Neuronal stem cell (in vitro differentiated cells): ENCODE results near the gene CSMD2.

Experiments
- DNase-seq: peaks from one replicate; pipeline ENCODE4 v3.0.0-alpha.2; 2013; ENCODE audit warnings: low spot score
- H2AFZ ChIP-seq: one replicate; pipeline ENCODE4 v1.6.1; 2013; ENCODE audit warnings: mild to moderate bottlenecking, low read length, inconsistent platforms
- H2AK5ac ChIP-seq: 2 replicates; pipeline ENCODE4 v1.6.1; 2013; ENCODE audit warnings: low read depth, mild to moderate bottlenecking, inconsistent platforms, low read length, moderate library complexity, mixed read lengths
- H2BK120ac ChIP-seq: 2 replicates; pipeline ENCODE4 v1.6.1; 2013; ENCODE audit warnings: low read depth, mild to moderate bottlenecking, inconsistent platforms, low read length, moderate library complexity, mixed read lengths
- H2BK12ac ChIP-seq: one replicate; pipeline ENCODE4 v1.6.1; 2013; ENCODE audit warnings: low read length, inconsistent platforms
- H2BK15ac ChIP-seq: 2 replicates; pipeline ENCODE4 v1.6.1; 2013; ENCODE audit warnings: mild to moderate bottlenecking, low read length, inconsistent platforms, mixed read lengths
- H2BK5ac ChIP-seq: one replicate; pipeline ENCODE4 v1.6.1; 2013; ENCODE audit warnings: inconsistent platforms, mild to moderate bottlenecking, low read length, moderate library complexity
- H3K14ac ChIP-seq: one replicate; pipeline ENCODE4 v1.6.1; 2013; ENCODE audit warnings: low read length, inconsistent platforms
- H3K18ac ChIP-seq: 2 replicates; pipeline ENCODE4 v1.6.1; 2013; ENCODE audit warnings: low read length, inconsistent platforms
- H3K23ac ChIP-seq: 2 replicates; pipeline ENCODE4 v1.6.1; 2013; ENCODE audit warnings: low read depth, mild to moderate bottlenecking, mixed read lengths, low read length, inconsistent platforms; ENCODE audit not compliant: poor library complexity
- H3K27ac ChIP-seq: replicated peaks from 3 replicates; pipeline ENCODE4 v1.5.1; 2013; ENCODE audit warnings: low read length, inconsistent platforms
- H3K27me3 ChIP-seq, 3 experiments: 2 replicates each; pipeline ENCODE4 v1.6.1; 2013; ENCODE audit warnings: low read length in 3 of 3, mild to moderate bottlenecking in 2 of 3, inconsistent platforms in 1 of 3, low read depth in 1 of 3, mixed read lengths in 1 of 3, moderate library complexity in 1 of 3; ENCODE audit not compliant: control insufficient read depth in 3 of 3, insufficient read depth in 3 of 3
- H3K36me3 ChIP-seq, 2 donors: replicated peaks in 1 of 2; 2 replicates each; pipeline ENCODE4 v1.6.1; 2013; ENCODE audit warnings: low read length in 2 of 2; ENCODE audit not compliant: control insufficient read depth in 2 of 2, insufficient read depth in 2 of 2
- H3K4ac ChIP-seq: 2 replicates; pipeline ENCODE4 v1.6.1; 2013; ENCODE audit warnings: inconsistent platforms, mild to moderate bottlenecking, low read length, moderate library complexity
- H3K4me1 ChIP-seq, 2 donors: 1 replicate in 1 of 2; 2 replicates in 1 of 2; pipeline ENCODE4 v1.6.1; 2013; ENCODE audit warnings: low read length in 2 of 2, low read depth in 1 of 2; ENCODE audit not compliant: control insufficient read depth in 2 of 2, insufficient read depth in 1 of 2
- H3K4me2 ChIP-seq: one replicate; pipeline ENCODE4 v1.6.1; 2013; ENCODE audit warnings: mild to moderate bottlenecking, low read length, inconsistent platforms; ENCODE audit not compliant: insufficient read depth, poor library complexity, severe bottlenecking
- H3K4me3 ChIP-seq, 2 donors: 2 replicates each; pipeline ENCODE4 v1.5.1; 2013; ENCODE audit warnings: low read length in 2 of 2, mild to moderate bottlenecking in 2 of 2, inconsistent platforms in 1 of 2, moderate library complexity in 1 of 2
- H3K79me1 ChIP-seq: one replicate; pipeline ENCODE4 v1.6.1; 2013; ENCODE audit warnings: low read depth, mild to moderate bottlenecking, inconsistent platforms, low read length, moderate library complexity
- H3K9ac ChIP-seq: one replicate; pipeline ENCODE4 v1.6.1; 2013; ENCODE audit warnings: mild to moderate bottlenecking, low read depth, low read length, inconsistent platforms; ENCODE audit not compliant: poor library complexity
- H3K9me3 ChIP-seq, 2 donors: replicated peaks in 1 of 2; 2 replicates each; pipeline versions ENCODE3 to v1.6.1; 2013; ENCODE audit warnings: low read length in 2 of 2, mild to moderate bottlenecking in 2 of 2, inconsistent platforms in 1 of 2, low read depth in 1 of 2, mixed read lengths in 1 of 2, moderate library complexity in 1 of 2; ENCODE audit not compliant: control insufficient read depth in 2 of 2, insufficient read depth in 1 of 2
- H4K8ac ChIP-seq: one replicate; pipeline ENCODE4 v1.6.1; 2013; ENCODE audit warnings: low read depth, mild to moderate bottlenecking, inconsistent platforms, low read length, moderate library complexity
- H4K91ac ChIP-seq: one replicate; pipeline ENCODE4 v1.6.1; 2013; ENCODE audit warnings: low read length, low read depth, mild to moderate bottlenecking, inconsistent platforms; ENCODE audit not compliant: poor library complexity
- WGBS, 2 donors: extraction: QIAGEN DNeasy Blood & Tissue Kit; methylation state at CpG; one replicate each; pipeline ENCODE4 v1.1.7; 2013; ENCODE audit warnings: missing lambda C conversion rate in 2 of 2, mixed read lengths in 1 of 2; ENCODE audit not compliant: insufficient read length in 2 of 2, insufficient replicate concordance in 1 of 2; ENCODE audit errors: extremely low coverage in 2 of 2; 5-methylcytosine and 5-hydroxymethylcytosine counted together

CSMD2 gene

DNA sequence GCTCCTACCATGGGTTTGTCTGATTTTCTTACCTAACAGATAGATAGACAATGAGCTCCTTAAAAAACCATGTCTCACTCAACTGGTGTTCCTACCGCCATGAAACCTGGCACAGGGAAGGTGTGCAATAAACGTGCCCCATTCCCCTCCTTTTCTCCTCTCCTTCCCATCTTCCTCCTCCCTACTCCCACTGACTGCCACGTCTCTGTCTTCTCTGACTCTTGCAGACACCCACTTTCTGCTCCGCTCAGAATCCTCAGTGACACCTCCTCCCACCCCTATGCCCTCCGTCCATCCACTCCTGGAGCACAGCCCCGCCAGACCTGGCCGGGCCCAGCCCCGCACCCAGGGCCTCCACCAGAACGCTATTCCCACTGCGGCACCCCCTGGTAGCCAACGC is 248.2 kb downstream of the CSMD2 start:
- Histone ChIP-seq H3K23ac (no peak overlapping the region), H3K4ac (no peak overlapping the region), H2AK5ac (no peak overlapping the region), H2BK5ac (no peak overlapping the region), H2AFZ (no peak overlapping the region), H3K27ac (no peak overlapping the region), H3K4me2 (no peak overlapping the region), H3K36me3 (no peaks in the 10 kb centered on the region), H3K4me3 (no peak overlapping the region), H3K27me3 (no peaks in the 10 kb centered on the region), H4K91ac (no peak overlapping the region), H3K79me1 (no peaks in the 10 kb centered on the region), H4K8ac (no peak overlapping the region), H2BK15ac (no peak overlapping the region), H3K14ac (no peak overlapping the region), H3K18ac (no peak overlapping the region), H2BK12ac (no peak overlapping the region), H3K9me3 (peaks cover 0 to 2% of the 10 kb centered on the region in 2 donors), H3K9ac (no peak overlapping the region), H2BK120ac (no peak overlapping the region), H3K4me1 (no peaks in the 10 kb centered on the region)
- DNase-seq: no peak
- no CpG with 5 or more reads among the region's 11 CpGs for WGBS, 2 donors

DNA sequence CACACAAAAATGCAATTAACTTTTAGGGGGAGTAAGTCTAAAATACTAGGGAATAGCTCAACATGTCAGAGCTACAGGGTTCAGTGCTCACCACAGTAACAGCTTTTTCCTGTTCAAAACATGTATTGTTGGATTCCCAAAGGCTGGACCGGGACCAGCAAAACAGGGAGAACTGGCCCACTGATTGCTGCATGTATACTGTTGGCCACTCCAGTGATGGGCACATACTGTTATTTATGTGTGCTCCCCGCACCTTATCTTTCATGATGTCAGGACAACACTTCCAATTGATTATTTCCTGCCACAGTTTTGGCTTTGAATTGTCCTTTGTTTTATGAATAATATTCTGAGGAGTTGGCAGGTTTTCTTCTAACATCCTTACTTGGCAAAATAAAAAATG is 250.5 kb downstream of the CSMD2 start:
- Histone ChIP-seq H2BK120ac (no peak overlapping the region), H3K4me1 (no peaks in the 10 kb centered on the region), H3K9ac (no peak overlapping the region), H2BK5ac (no peak overlapping the region), H3K4me2 (no peak overlapping the region), H4K8ac (no peak overlapping the region), H4K91ac (no peak overlapping the region), H3K9me3 (peaks cover 0 to 2% of the 10 kb centered on the region in 2 donors), H2AK5ac (no peak overlapping the region), H3K27ac (no peak overlapping the region), H3K4ac (no peak overlapping the region), H3K4me3 (no peak overlapping the region), H3K36me3 (no peaks in the 10 kb centered on the region), H3K79me1 (no peaks in the 10 kb centered on the region), H2BK15ac (no peak overlapping the region), H3K23ac (no peak overlapping the region), H2BK12ac (no peak overlapping the region), H3K14ac (no peak overlapping the region), H3K18ac (no peak overlapping the region), H2AFZ (no peak overlapping the region), H3K27me3 (no peaks in the 10 kb centered on the region)
- WGBS, 2 donors: no CpG with 5 or more reads among the region's 2 CpGs
- DNase-seq: no peak

DNA sequence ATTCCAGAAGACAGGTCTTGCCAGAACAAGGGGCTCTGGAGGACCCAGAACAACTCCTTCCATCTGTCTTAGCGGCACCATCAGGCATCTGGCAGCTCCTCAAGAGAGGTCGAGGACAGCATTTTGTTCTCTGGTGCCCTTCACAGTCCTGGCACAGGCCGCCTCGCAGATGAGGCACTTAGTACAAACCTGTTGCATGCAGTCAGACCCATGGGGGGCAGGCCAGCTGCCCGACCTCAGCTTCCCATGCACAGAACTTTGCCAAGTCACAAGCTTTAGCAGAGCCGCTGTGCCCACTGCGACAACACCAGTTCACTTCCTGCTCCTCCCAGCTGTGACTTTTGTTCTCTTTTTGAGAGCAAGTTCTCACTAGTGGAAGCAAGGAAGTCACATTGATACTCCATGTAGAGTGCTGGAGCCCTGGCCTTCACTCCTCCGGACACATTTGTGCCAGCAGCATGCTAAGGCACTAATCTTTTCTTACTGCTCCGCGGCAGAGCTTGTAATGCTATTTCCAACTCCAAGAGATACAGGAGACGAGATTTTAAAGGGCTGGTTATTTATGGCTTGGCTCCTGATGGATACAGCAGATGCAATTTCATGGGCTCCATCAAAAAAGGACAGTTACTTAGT is 256.6 kb downstream of the CSMD2 start:
- DNase-seq: no peak
- no CpG with 5 or more reads among the region's 11 CpGs for WGBS, 2 donors
- Histone ChIP-seq H3K4me2 (no peak overlapping the region), H2BK12ac (no peak overlapping the region), H2BK5ac (no peak overlapping the region), H3K9me3 (peaks cover 0 to 1% of the 10 kb centered on the region in 2 donors), H3K4ac (no peak overlapping the region), H3K18ac (peak overlapping the region; percentile 39), H2AFZ (no peak overlapping the region), H2BK15ac (no peak overlapping the region), H3K9ac (no peak overlapping the region), H2AK5ac (no peak overlapping the region), H3K4me1 (no peaks in the 10 kb centered on the region), H4K91ac (no peak overlapping the region), H4K8ac (no peak overlapping the region), H3K4me3 (no peak overlapping the region), H3K27ac (no peak overlapping the region), H3K14ac (no peak overlapping the region), H3K23ac (no peak overlapping the region), H3K79me1 (no peaks in the 10 kb centered on the region), H3K27me3 (no peaks in the 10 kb centered on the region), H2BK120ac (no peak overlapping the region), H3K36me3 (no peaks in the 10 kb centered on the region)

DNA sequence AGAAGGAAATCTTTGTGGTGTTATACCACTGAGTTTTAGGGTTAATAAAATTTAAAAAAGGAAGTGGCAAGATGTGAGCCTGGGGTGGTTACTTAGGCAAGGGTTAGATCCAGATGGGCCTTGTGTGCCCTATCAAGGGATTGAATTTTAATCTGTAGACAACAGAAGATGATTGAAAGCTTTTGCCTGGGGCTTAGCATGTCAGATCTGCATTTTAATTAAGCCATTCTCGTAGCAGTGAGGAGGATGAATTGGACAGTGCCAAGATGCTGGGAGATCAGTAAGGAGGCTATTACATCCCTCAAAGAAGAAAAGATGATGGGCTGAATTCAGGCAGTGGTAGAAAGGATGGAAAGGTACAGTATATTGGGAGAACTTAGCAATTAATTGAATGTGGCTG is 258.9 kb downstream of the CSMD2 start:
- Histone ChIP-seq H2BK120ac (no peak overlapping the region), H2BK5ac (no peak overlapping the region), H3K18ac (no peak overlapping the region), H3K4me2 (no peak overlapping the region), H3K4me1 (no peaks in the 10 kb centered on the region), H3K4ac (no peak overlapping the region), H3K9ac (no peak overlapping the region), H4K8ac (no peak overlapping the region), H3K4me3 (no peak overlapping the region), H4K91ac (no peak overlapping the region), H3K27ac (no peak overlapping the region), H3K14ac (no peak overlapping the region), H2AK5ac (no peak overlapping the region), H2BK15ac (no peak overlapping the region), H3K79me1 (no peaks in the 10 kb centered on the region), H2BK12ac (no peak overlapping the region), H3K36me3 (no peaks in the 10 kb centered on the region), H2AFZ (no peak overlapping the region), H3K27me3 (no peaks in the 10 kb centered on the region), H3K9me3 (peaks cover 0 to 1% of the 10 kb centered on the region in 2 donors), H3K23ac (no peak overlapping the region)
- no peak for DNase-seq
- whole genome bisulfite sequencing, 2 donors: no CpG with 5 or more reads among the region's 1 CpG
